Cerebellar nuclear complex (tissue), 1 donor: ENCODE data around the gene AP5S1.
"Not testable (repeated sequence)": the region's sequence is repeated elsewhere in the genome, so short reads cannot be mapped to it uniquely, and the experiment has no call there.

ENCODE experiments used
- DNase-seq, 2 experiments: peaks; one replicate each; lab custom pipeline; 2025; lab: John Stamatoyannopoulos, UW

The AP5S1 gene

GRCh38 chr20:3820048-3820900 lies at the start of gene AP5S1:
AP5S1 (plus strand) TSS chr20:3820547; CDS start chr20:3822118, 1,571 bp downstream.
- DNase-seq, result peak in 1 of 2 experiments; percentile 86

GRCh38 chr20:3771552-3772058 lies 48.7 kb upstream of the AP5S1 start:
- no peak for DNase-seq

GRCh38 chr20:3775457-3776108 lies 44.8 kb upstream of the AP5S1 start:
- DNase-seq, result no peak

GRCh38 chr20:3777381-3777715 lies 43.0 kb upstream of the AP5S1 start:
- no peak for DNase-seq

GRCh38 chr20:3777716-3778629 lies 42.4 kb upstream of the AP5S1 start:
- DNase-seq, result no peak

GRCh38 chr20:3778976-3779375 lies 41.4 kb upstream of the AP5S1 start:
- DNase-seq, result no peak

GRCh38 chr20:3781153-3781910 lies 39.0 kb upstream of the AP5S1 start, which contains the start of gene SPEF1:
SPEF1 (minus strand) TSS chr20:3781448; CDS start chr20:3781287, 161 bp downstream.
- DNase-seq, result peak; percentile 81

GRCh38 chr20:3782597-3782996 lies 37.8 kb upstream of the AP5S1 start:
- no peak for DNase-seq

GRCh38 chr20:3783068-3783489 lies 37.3 kb upstream of the AP5S1 start:
- DNase-seq, result no peak

GRCh38 chr20:3783511-3784195 lies 36.7 kb upstream of the AP5S1 start:
- DNase-seq, result no peak

GRCh38 chr20:3784216-3784853 lies 36.0 kb upstream of the AP5S1 start:
- DNase-seq, result no peak

GRCh38 chr20:3784863-3785239 lies 35.5 kb upstream of the AP5S1 start:
- DNase-seq, result no peak

- no peak for DNase-seq
Observed at GRCh38 chr20:3785240-3786125, 34.9 kb upstream of the AP5S1 start.

GRCh38 chr20:3786126-3786484 lies 34.2 kb upstream of the AP5S1 start:
- no peak for DNase-seq

GRCh38 chr20:3786665-3787323 lies 33.6 kb upstream of the AP5S1 start, which contains the start of gene CENPB:
CENPB (minus strand) TSS chr20:3786740; CDS start chr20:3786483, 257 bp downstream.
- DNase-seq, result peak in 1 of 2 experiments; percentile 25

GRCh38 chr20:3787324-3788014 lies 32.9 kb upstream of the AP5S1 start:
- DNase-seq, result no peak

GRCh38 chr20:3788685-3789155 lies 31.6 kb upstream of the AP5S1 start:
- DNase-seq, result no peak

GRCh38 chr20:3789201-3789600 lies 31.1 kb upstream of the AP5S1 start:
- DNase-seq, result not testable (repeated sequence)
